Right lobe of liver (tissue), 4 donors: ENCODE measurements around the gene PGRMC2.
A peak's percentile ranks its signal among the peaks of the same experiment; 100 is the strongest.

Source experiments
- POLR2A ChIP-seq: fragments of 450-650 bp; IDR thresholded peaks from one replicate; pipeline ENCODE4 v1.6.1; 2017; ENCODE audit warnings: antibody characterized with exemption, mild to moderate bottlenecking
- TF ChIP-seq, protein P1 (sequence below), 4 donors: fragments of 200-600 bp in 3 of 4; fragments of 450-650 bp in 1 of 4; IDR thresholded peaks; one replicate each; pipeline versions ENCODE4 v1.5.1 to v1.8.0; 2016 to 2022; ENCODE audit warnings: antibody characterized with exemption in 4 of 4, mild to moderate bottlenecking in 2 of 4
- donor health status: DM: no; HTN: no; CAD: no.
- donor health status: DM: no; HTN: no; CAD: no.
- donor health status: DM: no; HTN: yes; CAD: no.

GRCh38 chr4:128287871-128288688, 467 bp upstream of the PGRMC2 start:
- TF ChIP-seq, protein P1, sequence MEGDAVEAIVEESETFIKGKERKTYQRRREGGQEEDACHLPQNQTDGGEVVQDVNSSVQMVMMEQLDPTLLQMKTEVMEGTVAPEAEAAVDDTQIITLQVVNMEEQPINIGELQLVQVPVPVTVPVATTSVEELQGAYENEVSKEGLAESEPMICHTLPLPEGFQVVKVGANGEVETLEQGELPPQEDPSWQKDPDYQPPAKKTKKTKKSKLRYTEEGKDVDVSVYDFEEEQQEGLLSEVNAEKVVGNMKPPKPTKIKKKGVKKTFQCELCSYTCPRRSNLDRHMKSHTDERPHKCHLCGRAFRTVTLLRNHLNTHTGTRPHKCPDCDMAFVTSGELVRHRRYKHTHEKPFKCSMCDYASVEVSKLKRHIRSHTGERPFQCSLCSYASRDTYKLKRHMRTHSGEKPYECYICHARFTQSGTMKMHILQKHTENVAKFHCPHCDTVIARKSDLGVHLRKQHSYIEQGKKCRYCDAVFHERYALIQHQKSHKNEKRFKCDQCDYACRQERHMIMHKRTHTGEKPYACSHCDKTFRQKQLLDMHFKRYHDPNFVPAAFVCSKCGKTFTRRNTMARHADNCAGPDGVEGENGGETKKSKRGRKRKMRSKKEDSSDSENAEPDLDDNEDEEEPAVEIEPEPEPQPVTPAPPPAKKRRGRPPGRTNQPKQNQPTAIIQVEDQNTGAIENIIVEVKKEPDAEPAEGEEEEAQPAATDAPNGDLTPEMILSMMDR (IDR thresholded peaks at IDR 0.05): peak; percentile 6 to 48 (median 17)
- peak; percentile 84 for TF ChIP-seq POLR2A
